Testis (tissue), 3 donors: ENCODE measurements around the gene EFCAB12. TPM values are rescaled to one million over a fixed set of nuclear protein-coding genes. Genes with fewer than 3 reads are reported as not detected.

ENCODE experiments used
- DNase-seq: peaks from one replicate; pipeline ENCODE4 v3.0.0-alpha.2; 2019
- H3K27ac ChIP-seq, 2 donors: fragments of 200-600 bp; sonication (generic); one replicate each; pipeline ENCODE4 v1.5.1; 2019
- H3K27me3 ChIP-seq: fragments of 200-600 bp; sonication (generic); one replicate; pipeline ENCODE4 v1.5.1; 2019
- H3K36me3 ChIP-seq: fragments of 200-600 bp; sonication (generic); one replicate; pipeline ENCODE4 v1.5.1; 2017; ENCODE audit warnings: low read depth; ENCODE audit errors: missing control alignments
- H3K4me1 ChIP-seq: fragments of 200-600 bp; sonication (generic); one replicate; pipeline ENCODE4 v1.5.1; 2019
- H3K4me3 ChIP-seq, 2 donors: fragments of 200-600 bp; sonication (generic); one replicate each; pipeline ENCODE4 v1.5.1; 2017 to 2019
- H3K9me3 ChIP-seq: fragments of 200-600 bp; sonication (generic); one replicate; pipeline ENCODE4 v1.5.1; 2017
- CTCF ChIP-seq, 3 experiments: fragments of 450-650 bp in 2 of 3; fragments of 200-600 bp in 1 of 3; sonication (generic) in 1 of 3; IDR thresholded peaks; one replicate each; pipeline ENCODE4 v1.5.1; 2016 to 2019; ENCODE audit warnings: antibody characterized with exemption in 3 of 3, mild to moderate bottlenecking in 2 of 3, moderate library complexity in 1 of 3
- POLR2A ChIP-seq: fragments of 450-650 bp; IDR thresholded peaks from one replicate; pipeline ENCODE4 v1.6.1; 2017; ENCODE audit warnings: antibody characterized with exemption, mild to moderate bottlenecking, moderate library complexity
- WGBS, 2 donors: methylation state at CpG; one replicate each; pipeline ENCODE4 v1.1.5; 2018; 5-methylcytosine and 5-hydroxymethylcytosine counted together
- intact Hi-C: fragments of 100-400 bp; cut with DNase I; formaldehyde crosslinking; loops from one replicate; pipeline ENCODE4 v1.15.1; 2023; ENCODE audit warnings: low total_unique reads
- polyA plus RNA-seq: library from polyadenylated mRNA; stranded (reverse); fragments of 350-450 nt; fragmentation: Illumina TruSeq; extraction: RNeasy Lipid Tissue Mini Kit (QIAGEN cat#74804); gene quantifications from one replicate; pipeline ENCODE4 v1.2.3, GENCODE V29; 2014; ENCODE audit warnings: low read depth, low replicate concordance; ENCODE audit not compliant: insufficient read depth
- total RNA-seq, 2 donors: library from RNA; depleted of rRNA; stranded (reverse); fragments of >200 nt; gene quantifications; one replicate each; pipeline ENCODE4 v1.2.3, GENCODE V29; 2016

Gene EFCAB12
- total and polyA plus RNA-seq, 3 donors from 2014 or later = 7.3 to 16.0 (median 13.7) TPM

GRCh38 chr3:129370248-129370964, 58.0 kb downstream of the EFCAB12 start:
- Histone ChIP-seq H3K27me3 (no peaks in the 10 kb centered on the region), H3K36me3 (no peaks in the 10 kb centered on the region), H3K4me3 (no peak overlapping the region), H3K27ac (no peak overlapping the region), H3K4me1 (no peaks in the 10 kb centered on the region), H3K9me3 (no peaks in the 10 kb centered on the region)
- no peak for DNase-seq
- TF ChIP-seq CTCF (IDR thresholded peaks at IDR 0.05) (no peak), POLR2A (no peak)
- intact Hi-C loops = no loop called here
- 88 to 89% methylated on average over 5 of the region's 5 CpGs for WGBS, 2 donors

- no peak overlapping the region for H3K4me3 ChIP-seq
- no peak for DNase-seq
- H3K9me3 ChIP-seq = no peaks in the 10 kb centered on the region
- TF ChIP-seq CTCF (IDR thresholded peaks at IDR 0.05) (no peak), POLR2A (no peak)
- WGBS, 2 donors = 92 to 93% methylated on average over 5 of the region's 5 CpGs
- no peaks in the 10 kb centered on the region for H3K36me3 ChIP-seq
- H3K4me1 ChIP-seq = no peaks in the 10 kb centered on the region
- no peak overlapping the region for H3K27ac ChIP-seq
- intact Hi-C loops = no loop called here
- H3K27me3 ChIP-seq = no peaks in the 10 kb centered on the region
Measured at GRCh38 chr3:129369711-129370110, 58.7 kb downstream of the EFCAB12 start.

GRCh38 chr3:129367821-129368220, 60.6 kb downstream of the EFCAB12 start:
- Histone ChIP-seq H3K27me3 (no peaks in the 10 kb centered on the region), H3K27ac (no peak overlapping the region), H3K4me3 (no peak overlapping the region), H3K36me3 (no peaks in the 10 kb centered on the region), H3K4me1 (no peaks in the 10 kb centered on the region), H3K9me3 (no peaks in the 10 kb centered on the region)
- intact Hi-C loops = no loop called here
- DNase-seq = no peak
- WGBS, 2 donors = 70 to 79% methylated on average over 5 of the region's 5 CpGs
- TF ChIP-seq CTCF (IDR thresholded peaks at IDR 0.05) (no peak), POLR2A (no peak)

GRCh38 chr3:129366312-129366831, 62.1 kb downstream of the EFCAB12 start:
- Histone ChIP-seq H3K4me3 (no peak overlapping the region), H3K4me1 (no peaks in the 10 kb centered on the region), H3K27me3 (no peaks in the 10 kb centered on the region), H3K9me3 (no peaks in the 10 kb centered on the region), H3K36me3 (no peaks in the 10 kb centered on the region), H3K27ac (no peak overlapping the region)
- intact Hi-C loops = no loop called here
- DNase-seq = no peak
- no peak for TF ChIP-seq POLR2A
- TF ChIP-seq CTCF (IDR thresholded peaks at IDR 0.05) = no peak
- 88 to 89% methylated on average over 9 to 16 of the region's 16 CpGs for WGBS, 2 donors
